Measurements from ENCODE around the gene LIN7A.

- TF ChIP-seq CTCF (IDR thresholded peaks at IDR 0.05; ENCODE audit: poor library complexity, severe bottlenecking) (no peak), POLR2AphosphoS5 (IDR thresholded peaks at IDR 0.05) (no peak), EP300 (conservative IDR thresholded peaks at IDR 0.05; ENCODE audit: poor library complexity, severe bottlenecking) (no peak), TAF1 (IDR thresholded peaks at IDR 0.05; ENCODE audit: low read depth) (no peak), RAD21 (conservative IDR thresholded peaks at IDR 0.05) (no peak), EZH2 (IDR thresholded peaks at IDR 0.05; ENCODE audit: borderline replicate concordance, insufficient read depth, low read length, poor library complexity, severe bottlenecking) (no peak), MXI1 (conservative IDR thresholded peaks at IDR 0.05; ENCODE audit: poor library complexity, severe bottlenecking) (no peak), SMC3 (conservative IDR thresholded peaks at IDR 0.05; ENCODE audit: poor library complexity) (no peak)
Measured at GRCh38 chr12:80813820-80814219, 123.9 kb downstream of the LIN7A start.

All from neural cell (in vitro differentiated cells).